NCI-H128 (cell line): ENCODE results near the gene CENPM.

Experiments
- DNase-seq: peaks from one replicate; lab custom pipeline; 2025; ENCODE audit not compliant: unreplicated experiment; lab: John Stamatoyannopoulos, UW

CENPM gene, protein sequence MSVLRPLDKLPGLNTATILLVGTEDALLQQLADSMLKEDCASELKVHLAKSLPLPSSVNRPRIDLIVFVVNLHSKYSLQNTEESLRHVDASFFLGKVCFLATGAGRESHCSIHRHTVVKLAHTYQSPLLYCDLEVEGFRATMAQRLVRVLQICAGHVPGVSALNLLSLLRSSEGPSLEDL

DNA sequence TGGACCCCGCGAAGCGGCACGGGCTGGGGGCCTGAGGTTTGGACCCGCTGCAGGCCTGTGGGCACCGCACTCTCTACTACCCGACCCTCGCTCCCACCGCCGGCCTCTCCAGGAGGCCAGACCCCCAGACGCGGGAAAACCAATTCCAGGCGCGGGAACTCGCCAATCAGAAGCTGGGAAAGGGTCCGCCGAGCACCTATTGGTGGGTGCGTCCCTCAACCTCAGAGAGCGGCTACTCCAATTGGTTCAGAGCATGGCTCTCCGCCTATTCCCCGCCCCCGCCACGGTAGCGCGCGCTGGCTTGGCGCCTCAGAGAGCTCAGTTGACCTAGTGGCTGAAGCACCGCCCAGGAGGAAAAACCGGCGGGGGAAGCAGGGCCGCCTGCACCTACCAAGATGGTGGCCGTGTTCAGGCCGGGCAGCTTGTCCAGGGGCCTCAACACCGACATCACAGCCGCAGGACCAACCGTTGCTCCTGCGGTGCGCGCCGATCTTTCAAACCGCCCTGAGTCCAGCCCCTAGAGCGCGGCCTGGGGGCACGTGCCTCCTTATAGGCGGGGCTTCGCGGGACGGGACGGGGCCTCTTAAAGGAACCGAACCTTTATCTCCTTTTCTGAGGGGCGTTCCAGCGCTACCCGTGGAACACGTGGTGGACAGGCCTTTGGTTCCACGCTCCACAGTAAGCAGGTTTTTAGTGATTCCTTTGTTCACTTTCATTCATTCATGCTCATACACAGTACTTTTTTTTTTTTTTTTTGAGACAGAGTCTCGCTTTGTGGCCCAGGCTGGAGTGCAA, at the start of gene CENPM:
Gene CENPM (minus strand): TSS at position 524 of the 795 bp plus-strand sequence. CDS start 76 bp downstream, at position 448.
- peak; percentile 81 for DNase-seq

DNA sequence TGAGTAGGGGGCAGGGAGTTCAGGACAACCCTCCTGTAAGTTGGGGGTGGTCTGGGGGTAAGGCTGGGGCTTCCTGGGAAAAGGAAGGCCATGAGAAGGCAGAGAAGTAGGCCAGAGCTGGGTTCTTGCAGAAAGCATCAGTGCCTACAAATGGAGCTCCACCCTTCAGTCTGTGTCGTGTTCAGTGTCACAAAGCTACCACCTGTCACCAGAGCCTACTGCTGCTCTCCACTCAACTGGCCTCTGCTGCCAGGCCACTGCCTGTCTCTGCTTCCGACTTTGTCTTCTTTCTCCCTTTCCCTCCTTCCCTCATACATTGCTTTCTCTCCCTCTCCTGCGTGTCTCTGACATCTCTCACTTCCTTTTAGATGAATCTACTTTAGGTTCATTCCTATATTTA, 48.3 kb upstream of the CENPM start:
- DNase-seq: no peak

DNA sequence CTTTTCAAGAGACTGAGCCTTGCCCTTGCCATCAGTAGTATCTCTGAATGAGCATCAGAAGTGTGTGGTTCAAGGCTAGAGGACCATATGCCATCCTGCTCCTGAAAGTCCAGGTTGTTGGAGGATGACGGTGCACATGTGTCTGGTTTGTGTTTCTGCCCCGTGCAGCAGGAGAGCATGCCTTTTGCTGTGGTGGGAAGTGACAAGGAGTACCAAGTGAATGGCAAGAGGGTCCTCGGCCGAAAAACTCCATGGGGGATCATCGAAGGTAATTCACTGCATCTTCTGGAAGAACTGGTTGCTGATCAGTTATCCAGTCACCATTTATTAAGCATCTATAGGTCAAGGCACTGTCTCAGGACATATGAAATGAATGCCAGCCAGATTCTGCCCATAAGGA, 45.5 kb upstream of the CENPM start:
- DNase-seq: no peak

DNA sequence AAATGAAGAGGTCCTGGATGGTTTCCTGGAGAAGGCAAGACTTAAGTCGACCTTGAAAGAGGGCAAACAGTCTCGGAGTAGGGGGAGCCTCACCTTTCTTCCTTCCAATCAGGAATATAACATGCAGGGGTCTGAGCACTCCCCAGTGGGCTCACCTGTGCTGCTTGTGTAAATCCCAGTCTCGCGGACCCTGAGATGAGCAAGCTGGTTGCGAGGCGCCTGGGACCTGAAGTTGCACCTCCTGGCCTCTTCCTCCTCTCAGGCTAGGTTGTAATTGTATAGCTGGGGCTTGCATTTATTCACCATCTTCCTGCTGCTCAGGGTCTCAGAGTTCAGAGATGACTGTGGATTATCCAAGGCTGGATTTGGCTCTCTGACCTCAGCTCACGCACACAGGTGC, 44.2 kb upstream of the CENPM start:
- DNase-seq: no peak

DNA sequence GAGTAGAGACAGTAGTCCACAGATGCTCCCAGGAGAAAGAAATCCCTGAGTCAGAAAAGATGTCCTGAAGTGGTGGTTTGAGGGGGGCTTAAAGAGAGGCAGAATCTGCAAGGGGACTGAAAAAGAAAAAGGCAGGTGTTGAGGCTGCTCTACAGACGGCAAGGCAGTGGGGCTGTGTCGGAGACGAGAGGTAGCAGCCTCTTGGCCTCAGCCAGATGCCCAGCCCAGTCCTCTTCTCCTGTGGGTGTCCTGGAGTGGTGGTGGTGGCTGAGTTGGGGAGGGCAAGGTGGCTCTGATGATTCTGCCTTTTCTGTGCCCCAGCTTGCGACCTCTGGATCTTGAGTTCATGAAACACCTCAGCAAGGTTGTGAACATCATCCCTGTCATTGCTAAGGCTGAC, 42.3 kb upstream of the CENPM start:
- DNase-seq: no peak

DNA sequence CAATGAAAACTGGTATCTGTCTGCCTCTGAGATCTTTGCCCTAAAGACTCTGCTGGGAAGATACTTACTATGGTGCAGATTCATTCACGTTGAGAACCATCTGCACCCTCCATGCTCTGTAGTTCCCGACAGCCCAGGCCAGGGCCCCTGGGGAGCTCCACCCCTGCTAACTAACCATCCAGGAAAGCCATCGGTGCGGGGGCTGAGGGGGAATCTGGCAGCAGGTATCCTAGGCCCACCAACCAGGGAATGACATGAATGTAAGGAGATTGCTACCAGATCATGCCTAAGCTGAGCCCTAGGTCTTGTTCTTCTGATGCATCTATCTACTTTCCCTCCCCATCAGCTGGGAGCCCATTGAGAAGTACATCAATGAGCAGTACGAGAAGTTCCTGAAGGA, 40.3 kb upstream of the CENPM start:
- no peak for DNase-seq

DNA sequence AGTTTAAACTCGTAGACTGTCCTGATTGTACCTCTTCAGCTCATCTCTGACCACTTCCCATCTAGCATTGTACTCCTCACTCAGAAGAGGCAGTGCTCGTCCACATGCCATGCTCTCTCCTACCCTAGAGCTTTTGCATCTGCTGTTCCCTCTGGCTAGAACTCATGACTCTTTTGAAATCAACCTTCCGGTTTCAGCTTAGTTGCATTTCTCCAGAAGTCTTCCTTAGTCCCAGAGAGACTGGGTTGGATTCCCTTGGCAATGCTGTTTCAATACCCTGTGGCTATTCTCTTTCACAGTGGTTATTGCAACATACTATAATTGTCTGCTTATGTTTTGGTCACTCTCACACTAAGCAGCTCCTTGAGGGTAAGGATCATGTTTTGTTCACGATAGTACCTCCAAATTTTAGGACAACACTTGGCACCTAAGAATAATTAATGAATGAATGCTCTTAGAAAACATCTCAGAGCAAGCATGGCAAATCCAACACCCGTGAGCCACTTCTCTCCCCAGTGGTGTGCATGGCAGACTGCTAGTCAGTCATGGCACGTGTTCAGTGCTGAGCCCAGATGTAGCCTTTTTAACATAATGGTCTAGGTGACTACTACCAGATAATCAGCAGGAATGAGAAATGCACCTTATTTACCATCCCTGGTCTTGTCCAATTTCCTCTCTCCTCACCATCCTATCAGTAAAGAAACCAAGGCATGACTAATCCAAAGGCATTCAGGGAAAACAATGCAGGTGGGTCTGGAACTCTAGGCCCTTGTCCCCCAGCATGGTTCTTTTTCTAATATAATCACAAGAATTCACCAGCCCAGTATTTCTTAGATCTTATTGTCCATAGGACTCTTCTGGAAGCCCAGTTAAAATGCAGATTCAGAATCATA, 36.8 kb upstream of the CENPM start:
- DNase-seq: no peak

DNA sequence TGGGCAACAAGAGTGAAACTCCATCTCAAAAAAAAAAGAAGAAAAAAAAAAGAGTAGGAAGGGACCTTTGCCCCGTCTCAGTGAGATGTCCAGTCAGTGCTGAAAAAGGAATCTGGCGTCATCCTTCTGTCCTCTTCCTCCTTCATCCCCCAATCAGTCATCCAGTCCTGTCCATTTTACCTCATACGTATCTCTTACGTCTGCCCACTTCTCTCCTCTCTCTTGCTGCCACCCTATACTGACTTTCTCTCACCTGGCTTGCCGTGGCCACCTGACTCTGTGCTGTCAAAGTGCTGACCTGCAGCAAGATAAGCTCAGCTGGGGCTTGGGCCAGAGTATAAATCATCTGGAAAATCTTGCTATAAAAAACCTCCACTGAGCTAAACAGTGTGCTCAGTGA, 35.9 kb upstream of the CENPM start:
- no peak for DNase-seq

DNA sequence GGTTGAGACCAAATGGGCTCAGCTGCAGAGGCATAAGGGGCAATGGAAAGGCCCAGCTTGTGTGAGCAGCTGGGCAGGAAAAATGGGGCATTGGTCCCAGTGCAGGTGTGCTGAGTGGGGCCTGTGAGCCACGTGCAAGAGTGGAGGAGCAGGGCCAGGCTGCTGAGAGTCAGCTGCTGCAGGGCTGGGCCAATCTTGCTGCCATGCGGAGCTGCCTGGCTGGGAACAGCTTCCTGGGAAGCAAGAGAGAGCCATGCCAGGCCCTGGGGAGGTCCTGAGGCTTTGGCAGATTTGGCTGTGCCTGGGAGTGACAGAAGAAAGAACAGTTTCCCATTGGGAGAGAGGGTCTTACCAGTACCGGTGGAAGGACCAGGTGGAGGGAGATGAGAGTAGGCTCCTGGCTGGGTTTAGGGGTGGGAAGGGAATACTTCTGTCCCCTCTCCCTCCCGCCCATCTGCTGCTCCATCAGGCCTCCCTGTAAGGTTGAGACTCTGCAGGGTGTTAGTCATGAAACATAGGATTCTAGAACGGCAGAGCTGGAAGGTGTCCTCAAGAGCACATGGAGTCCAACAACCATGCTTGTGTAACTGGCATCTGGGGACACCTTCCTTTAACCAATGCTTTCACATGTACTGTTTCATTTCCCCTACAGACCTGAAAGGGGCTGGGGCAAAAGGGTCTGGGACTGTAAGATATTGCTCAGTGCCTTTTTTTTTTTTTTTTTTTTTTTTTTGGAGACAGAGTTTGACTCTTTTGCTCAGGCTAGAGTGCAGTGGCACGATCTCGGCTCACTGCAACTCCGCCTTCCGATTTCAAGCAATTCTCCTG, 32.7 kb upstream of the CENPM start:
- no peak for DNase-seq

DNA sequence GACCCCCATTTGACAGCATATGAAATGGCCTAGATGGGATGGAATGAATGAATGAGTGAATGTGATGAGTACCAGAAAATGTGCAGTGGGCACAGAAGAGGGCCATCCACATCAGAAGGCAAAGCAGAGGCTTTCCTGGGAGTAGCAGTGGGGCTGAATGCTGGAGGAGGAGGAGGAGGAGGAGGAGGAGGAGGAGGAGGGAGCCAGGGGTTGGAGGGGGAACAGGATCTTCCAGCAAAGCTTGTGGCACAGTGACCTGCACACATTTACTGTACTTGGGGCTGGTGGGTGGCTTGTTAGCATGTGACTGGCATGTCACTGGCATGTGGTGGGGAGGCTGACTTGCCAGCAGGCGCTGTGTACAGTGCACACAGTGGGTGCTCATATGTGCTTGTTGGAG, 31.8 kb upstream of the CENPM start:
- no peak for DNase-seq

DNA sequence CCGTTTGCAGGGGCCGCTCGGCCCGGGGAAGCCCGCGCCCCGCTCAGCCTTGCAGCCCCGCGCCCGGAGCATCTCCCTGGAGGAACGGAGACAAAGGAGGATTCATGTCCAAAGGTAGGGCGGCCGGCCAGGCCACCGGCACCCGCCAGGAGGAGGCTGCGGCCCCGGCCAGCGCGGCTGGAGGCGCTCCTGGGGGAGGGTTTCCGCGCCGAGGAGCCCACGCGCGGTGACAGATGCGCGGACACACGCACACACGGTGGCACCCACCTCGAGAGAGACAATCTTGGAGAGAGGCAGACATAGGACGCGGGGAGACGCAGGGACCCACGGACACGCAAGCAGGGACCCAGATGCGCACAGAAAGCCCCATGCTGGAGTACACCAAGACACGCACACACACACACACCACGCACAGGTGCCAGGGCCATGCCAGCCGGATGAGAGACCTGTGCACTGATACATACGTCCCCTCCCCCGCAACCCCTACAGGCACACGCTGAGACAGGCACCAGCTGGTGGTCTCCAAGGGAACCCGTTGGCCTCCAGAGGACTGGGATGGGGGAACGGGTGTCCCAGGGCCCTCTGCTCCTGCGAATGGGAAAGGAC, 30.1 kb upstream of the CENPM start:
- DNase-seq: no peak

DNA sequence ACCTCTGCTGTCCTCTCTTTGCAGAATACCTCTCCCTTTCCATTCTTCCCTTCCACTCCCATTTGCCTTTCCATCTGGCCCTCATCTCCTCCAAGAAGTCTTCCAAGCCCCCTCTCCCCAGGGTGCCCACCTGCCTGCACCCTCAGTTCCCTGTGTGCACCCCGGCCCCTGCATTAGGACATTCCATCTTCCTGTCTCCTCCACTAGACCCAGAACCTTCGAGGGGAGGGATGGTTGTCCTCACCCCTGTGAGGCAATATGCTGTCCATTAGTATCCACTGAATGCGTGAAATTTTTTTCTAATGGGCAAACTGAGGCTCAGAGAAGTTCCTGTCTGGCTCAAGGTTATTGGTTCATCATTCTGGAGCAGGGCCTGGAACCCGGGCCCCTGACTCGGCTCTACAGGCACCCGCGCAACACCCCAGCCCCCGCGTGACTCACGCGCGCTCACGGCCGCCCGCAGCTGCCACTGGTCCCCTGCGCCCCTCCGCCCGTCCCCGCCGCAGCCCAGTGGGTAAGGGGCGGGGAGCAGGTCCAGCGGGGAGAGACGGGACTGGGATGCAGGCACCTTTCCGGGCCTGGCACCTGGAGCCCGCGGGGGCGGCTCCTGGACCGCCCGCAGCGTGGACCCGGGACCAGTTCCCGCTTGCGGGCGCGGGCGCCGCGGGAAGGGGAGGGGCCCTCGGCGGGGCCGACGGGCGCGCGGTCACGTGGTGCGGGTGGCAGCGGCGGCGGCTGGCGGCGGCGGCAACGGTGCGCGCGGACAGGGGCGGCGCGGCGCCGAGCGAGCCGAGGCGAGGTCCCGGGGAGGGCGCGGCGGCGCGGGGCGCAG, 29.3 kb upstream of the CENPM start:
- no peak for DNase-seq

DNA sequence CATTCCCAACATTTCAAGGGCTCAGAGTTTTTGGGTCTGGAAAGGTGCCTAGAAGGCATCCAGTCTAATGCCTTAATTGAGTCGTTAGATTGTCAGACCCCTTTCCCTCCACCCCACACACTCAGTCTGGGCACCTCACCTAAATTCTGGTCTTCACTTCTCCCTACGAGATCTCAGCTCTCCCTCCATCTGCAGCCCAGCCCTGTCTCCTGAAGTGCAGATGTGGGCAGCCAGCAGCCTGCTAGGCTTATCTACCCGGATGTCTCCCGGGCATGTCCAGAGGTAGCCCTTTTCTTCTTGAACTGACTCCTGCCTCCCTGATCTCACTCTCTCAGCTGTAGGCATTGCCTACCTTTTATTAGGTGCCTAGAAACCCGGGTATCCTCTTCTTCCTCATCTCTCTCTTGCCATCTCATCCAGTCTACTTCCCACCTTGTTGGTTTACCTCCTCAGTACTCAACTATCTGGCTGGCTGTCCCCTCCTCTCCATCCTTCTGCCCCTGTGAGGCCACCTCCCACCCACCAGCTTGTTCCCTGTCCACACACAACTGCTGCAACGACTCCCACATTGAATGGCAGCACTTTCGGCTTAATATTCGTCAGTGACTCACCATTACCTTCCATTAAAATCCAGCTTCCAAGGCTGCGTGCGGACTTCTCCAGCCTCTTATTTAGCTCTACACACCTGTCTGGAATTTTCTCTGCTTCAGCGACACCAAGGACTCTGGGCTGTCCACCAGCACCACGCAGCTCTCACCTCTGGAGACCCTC, 28.5 kb upstream of the CENPM start:
- DNase-seq: no peak

DNA sequence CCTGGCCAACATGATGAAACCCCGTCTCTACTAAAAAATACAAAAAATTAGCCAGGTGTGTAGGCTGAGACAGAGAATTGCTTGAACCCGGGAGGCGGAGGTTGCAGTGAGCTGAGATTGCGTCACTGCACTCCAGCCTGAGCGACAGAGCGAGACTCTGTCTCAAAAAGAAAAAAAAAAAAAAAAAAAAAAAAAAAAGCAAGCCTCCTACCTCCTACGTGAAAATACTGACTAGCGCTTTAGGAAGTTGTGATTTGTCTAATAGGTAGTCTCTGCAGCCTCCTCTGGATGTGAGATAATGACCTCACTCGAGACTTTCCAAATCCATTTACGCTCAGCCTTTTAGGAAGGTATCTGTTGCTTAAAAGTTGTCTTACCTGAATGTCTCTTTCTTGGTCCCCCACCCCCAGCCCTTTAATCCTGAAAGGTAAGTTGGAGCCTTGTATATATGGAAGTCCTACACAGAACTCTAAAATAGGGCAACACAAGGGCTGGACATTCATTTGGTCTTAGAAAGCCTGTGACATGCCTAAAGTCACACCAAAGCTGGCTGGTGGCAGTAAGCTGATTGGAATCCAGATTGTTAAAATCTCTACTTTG, 27.8 kb upstream of the CENPM start:
- DNase-seq: no peak

DNA sequence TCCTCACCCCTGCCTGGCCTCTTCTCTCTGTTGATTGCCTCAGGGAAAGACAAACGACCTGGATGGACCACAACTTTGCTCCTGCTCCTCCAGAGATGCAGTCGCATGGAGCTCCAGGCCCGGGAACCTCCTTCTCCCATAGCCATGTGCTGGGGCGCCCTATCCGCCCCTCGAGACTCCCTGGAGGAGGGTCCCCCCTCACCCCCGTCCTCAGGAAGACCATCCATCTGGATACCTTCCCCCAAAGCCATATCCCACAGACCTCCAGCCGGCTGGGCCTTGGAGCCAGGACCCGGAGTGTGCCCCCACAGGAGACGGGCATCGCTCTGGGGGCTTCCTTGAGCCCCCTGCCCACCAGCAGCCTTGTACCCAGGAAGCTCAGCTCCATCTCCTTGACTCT, 24.5 kb upstream of the CENPM start:
- DNase-seq: no peak

DNA sequence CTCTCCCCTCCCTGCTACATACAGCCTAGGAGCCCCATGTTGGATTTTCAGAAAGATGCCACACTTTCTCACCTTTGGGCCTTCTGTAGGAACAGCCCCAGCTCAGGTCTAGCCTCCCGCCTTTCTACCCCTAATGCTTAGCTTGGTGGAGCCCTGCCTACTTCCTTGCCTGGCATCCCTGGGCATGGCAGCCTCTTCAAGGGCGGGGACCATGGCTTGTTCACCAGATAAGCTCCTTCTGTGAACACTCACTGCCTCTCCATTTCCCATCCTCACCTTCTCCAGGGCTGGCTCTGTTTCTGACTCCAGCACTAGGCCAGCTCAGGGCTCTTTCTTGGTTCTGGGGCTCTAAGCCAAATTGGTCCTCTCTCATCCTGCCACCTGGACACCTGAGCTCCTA, 23.6 kb upstream of the CENPM start:
- DNase-seq: no peak

DNA sequence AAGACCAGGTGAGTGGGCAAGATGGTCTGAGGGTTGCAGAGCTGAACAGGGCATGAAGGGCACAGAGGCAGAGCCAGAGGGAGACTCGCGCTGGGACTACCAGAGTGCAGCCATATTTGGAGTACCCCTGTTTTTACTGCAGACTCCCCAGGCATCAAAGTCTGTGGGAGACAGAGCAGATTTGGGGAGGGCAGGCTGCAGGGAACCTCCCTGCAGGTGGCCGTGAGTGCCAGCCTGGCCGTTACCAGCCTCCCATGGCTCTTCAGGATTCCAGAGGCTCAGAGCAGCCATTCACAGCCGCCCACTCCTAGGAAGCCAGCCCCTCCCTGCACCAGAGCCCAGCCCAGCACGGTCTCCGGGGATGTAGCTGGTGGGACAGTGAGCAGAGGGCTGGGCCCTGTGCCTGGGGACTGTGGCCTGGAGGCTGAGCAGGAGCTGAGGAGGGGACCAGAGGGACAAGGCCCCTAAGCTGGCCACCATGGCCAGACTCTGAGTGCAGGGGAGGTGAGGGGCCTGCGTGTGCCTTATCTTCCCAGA, 22.2 kb upstream of the CENPM start, which contains the start of gene SEPTIN3:
Gene SEPTIN3 (plus strand): TSS at position 334 of the 537 bp plus-strand sequence. CDS start 2,050 bp downstream, outside the sequence.
- no peak for DNase-seq

DNA sequence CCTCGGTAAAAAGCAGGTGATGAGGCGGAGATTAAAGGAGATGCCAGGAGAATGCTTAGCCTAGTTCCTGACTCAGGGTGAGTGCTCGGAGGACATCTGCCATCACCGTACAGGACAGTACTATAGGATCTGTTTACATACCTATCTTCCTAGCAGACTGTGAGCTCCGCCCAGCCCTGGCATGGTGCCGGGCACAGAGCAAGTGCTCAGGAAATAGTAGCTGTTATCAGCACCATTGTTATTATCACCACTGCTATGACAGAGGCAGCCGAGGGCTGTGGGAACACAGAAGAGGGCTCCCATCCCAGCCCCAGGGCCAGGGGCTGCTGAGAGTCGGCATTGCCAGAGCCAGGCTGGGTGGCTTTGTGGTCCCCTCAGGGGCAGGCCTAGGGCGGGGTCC, 21.6 kb upstream of the CENPM start:
- no peak for DNase-seq
